Astrocyte of the cerebellum (primary cell): Measurements from ENCODE around the gene ZNF662.

Source experiments
- DNase-seq: peaks from one replicate; pipeline ENCODE4 v3.0.0-alpha.2; 2011; ENCODE audit warnings: low read depth
- H3K4me3 ChIP-seq: 2 replicates; pipeline ENCODE4 v1.5.1; 2011; ENCODE audit warnings: mild to moderate bottlenecking, low read depth, low read length, moderate library complexity
- in situ Hi-C: cut with HindIII; loops from 2 replicates; pipeline ENCODE4 v1.10.0; 2017; ENCODE audit warnings: low sequenced_read_pairs
- TF ChIP-seq, protein P1 (sequence below): IDR thresholded peaks from 2 replicates; pipeline ENCODE4 v1.5.1; 2012; ENCODE audit warnings: low read length, low read depth, moderate library complexity, mild to moderate bottlenecking; ENCODE audit errors: missing control alignments

The ZNF662 gene

DNA sequence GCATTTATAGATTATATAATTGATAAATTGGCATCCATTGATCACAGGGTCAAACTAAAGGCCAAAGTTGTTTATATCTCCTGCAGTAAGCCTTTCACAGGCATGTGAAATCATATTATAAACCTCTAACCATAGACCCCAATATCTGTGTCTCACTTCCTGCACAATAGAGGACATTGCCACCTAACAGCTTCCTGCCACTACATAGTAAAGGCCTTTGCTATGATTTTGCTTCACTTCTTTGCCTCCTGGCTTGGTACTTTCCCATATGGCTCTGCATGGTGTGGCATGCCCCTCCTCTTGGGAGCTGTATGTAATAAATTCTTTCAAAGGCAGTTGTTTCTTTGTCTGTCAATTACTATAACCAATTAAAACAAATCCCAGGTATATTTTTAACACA lies 20.4 kb downstream of the ZNF662 start:
- in situ Hi-C loops = no loop called here
- no peak for DNase-seq
- TF ChIP-seq, protein P1, sequence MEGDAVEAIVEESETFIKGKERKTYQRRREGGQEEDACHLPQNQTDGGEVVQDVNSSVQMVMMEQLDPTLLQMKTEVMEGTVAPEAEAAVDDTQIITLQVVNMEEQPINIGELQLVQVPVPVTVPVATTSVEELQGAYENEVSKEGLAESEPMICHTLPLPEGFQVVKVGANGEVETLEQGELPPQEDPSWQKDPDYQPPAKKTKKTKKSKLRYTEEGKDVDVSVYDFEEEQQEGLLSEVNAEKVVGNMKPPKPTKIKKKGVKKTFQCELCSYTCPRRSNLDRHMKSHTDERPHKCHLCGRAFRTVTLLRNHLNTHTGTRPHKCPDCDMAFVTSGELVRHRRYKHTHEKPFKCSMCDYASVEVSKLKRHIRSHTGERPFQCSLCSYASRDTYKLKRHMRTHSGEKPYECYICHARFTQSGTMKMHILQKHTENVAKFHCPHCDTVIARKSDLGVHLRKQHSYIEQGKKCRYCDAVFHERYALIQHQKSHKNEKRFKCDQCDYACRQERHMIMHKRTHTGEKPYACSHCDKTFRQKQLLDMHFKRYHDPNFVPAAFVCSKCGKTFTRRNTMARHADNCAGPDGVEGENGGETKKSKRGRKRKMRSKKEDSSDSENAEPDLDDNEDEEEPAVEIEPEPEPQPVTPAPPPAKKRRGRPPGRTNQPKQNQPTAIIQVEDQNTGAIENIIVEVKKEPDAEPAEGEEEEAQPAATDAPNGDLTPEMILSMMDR = no peak
- no peak overlapping the region for H3K4me3 ChIP-seq

DNA sequence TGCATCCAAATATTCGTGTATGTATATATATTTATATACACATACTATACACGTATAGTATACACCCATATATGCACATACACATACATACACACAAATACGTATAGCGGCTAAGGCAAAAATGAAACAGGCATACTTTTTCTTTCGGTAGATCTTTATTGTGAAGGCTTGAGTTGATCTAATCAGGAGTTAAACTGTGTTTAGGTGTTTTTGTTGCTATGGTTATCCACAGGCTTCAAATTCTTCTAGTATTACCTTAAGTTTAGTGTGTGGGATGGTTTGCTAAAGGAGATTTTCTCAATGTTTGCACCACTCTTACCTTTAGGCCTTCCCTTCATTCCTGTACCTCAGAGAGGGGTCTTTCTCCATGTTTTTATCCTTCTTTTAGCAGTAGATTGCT lies 28.2 kb downstream of the ZNF662 start:
- in situ Hi-C loops = no loop called here
- no peak for DNase-seq
- H3K4me3 ChIP-seq = no peak overlapping the region
- TF ChIP-seq, protein P1 = no peak

DNA sequence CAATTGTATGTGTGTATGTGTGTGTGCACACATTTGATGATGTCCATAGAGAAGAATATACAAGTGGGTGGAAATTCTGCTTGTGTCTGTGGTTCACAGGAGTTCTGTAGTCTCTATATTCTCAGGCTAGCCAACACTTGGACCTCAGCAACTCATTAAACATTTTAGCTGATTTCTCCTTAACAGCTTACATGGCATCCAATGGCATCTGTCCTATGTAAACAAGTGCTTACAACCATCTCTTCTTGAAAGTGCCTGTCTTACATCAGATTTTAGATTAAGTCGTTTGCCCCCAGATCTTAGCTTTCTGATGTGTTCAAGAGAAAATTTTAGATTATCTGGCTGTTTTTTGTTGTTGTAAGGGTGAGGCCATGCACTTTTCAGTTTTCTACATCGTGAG lies 29.0 kb downstream of the ZNF662 start:
- H3K4me3 ChIP-seq = no peak overlapping the region
- in situ Hi-C loops = no loop called here
- no peak for DNase-seq
- TF ChIP-seq, protein P1 = no peak

DNA sequence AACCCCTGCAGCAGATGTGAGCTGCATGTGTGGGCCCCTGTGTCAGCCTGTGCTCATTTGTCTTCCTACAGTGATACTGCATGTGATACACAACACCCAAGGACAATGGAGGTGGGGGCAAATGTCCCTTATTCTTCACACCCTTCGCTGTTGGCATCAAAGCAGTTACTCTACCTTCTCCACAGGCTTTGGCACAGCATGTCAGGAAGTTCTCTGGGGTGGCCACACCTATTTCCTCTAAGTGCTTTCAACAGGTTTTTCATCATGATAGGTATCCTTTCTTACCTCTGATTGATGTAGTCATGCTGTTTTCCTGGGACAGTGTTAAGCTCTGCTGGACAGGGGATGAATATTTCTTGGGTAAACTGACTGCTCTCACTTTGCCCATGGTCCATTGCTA lies 29.5 kb downstream of the ZNF662 start:
- in situ Hi-C loops = no loop called here
- H3K4me3 ChIP-seq = no peak overlapping the region
- TF ChIP-seq, protein P1 = no peak
- DNase-seq = no peak

DNA sequence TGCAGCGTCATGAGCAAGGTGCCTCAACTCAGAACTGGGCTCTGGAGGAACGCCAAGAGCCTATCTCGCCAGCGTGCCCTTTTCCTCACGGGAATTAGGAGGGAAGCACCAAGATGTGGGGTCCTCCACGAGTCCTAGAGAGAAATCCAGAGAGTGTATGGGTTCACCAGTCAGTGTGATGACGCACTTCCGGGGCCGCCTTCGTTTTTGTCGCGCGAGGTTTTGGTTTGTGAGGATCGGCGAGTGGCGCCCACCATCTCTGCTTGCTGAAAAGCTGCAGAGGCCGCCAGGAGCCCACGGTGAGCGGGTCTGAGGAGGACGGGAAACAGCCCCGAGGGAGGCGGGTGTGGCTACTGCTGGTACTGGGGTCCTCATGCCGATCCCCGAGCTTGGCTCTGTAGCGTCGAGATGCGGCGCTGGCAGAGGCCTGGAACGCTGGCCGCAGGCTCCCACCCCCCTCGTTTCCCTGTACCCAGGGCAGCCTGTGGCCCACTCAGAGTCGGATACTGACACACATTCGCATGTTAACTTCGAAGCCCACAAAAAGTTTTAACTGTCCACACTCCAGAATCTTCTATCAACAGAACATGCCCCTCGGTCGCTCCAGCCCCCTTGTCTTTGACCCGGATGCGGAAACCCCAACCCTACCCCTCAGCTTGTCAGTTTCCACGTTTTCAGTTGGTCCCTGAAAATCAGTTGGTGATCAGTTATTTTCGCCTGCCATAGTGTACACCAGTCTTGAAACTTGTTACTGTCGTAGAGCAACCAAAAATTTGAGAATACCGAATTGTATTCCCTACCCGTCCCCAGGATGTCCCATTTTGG lies 30.4 kb downstream of the ZNF662 start:
- peak overlapping the region; percentile 31 for H3K4me3 ChIP-seq
- TF ChIP-seq, protein P1 = no peak
- no peak for DNase-seq
- in situ Hi-C loops = no loop called here

DNA sequence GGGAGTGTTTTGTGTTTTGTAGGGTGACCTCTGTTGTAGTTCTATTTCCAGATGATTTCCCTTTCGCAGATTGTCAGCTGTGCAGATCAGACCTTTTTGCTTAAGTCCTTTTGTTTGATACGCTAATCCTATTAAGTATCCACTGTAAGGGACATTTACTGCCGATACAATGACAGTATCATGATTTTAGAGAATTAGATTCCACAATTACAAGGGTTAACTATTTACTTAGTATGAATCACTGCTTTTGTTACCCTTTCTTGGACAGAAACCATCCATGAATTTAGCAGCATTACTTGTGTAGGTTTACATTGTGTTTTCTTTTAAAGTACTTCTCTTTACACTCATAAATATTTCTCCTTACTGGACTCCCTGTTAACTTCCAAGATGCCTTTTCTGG lies 31.4 kb downstream of the ZNF662 start:
- no peak for DNase-seq
- in situ Hi-C loops = no loop called here
- H3K4me3 ChIP-seq = no peak overlapping the region
- TF ChIP-seq, protein P1 = no peak
